Glomerular endothelial cell (primary cell): ENCODE data around the gene EZH2. TPM values are rescaled to one million over a fixed set of nuclear protein-coding genes. Genes with fewer than 3 reads are reported as not detected.

ENCODE experiments used
- DNase-seq: peaks from one replicate; pipeline ENCODE4 v3.0.0-alpha.2; 2011; ENCODE audit warnings: low read depth, low spot score; ENCODE audit errors: extremely low read depth
- total RNA-seq: library from RNA; depleted of rRNA; stranded (reverse); fragments of >200 nt; gene quantifications from 2 replicates; pipeline ENCODE4 v1.2.3, GENCODE V29; 2015

EZH2 gene
- total RNA-seq = 3.1 and 8.3 TPM in 2 replicates

- no peak for DNase-seq
Observed at GRCh38 chr7:148884049-148884298, at the start of gene EZH2. EZH2 (minus strand) TSS chr7:148884291; CDS start chr7:148847298, 36,993 bp downstream.

GRCh38 chr7:148931470-148931869 is 47.4 kb upstream of the EZH2 start:
- no peak for DNase-seq

GRCh38 chr7:148930335-148930734 is 46.2 kb upstream of the EZH2 start:
- DNase-seq = no peak

DNA sequence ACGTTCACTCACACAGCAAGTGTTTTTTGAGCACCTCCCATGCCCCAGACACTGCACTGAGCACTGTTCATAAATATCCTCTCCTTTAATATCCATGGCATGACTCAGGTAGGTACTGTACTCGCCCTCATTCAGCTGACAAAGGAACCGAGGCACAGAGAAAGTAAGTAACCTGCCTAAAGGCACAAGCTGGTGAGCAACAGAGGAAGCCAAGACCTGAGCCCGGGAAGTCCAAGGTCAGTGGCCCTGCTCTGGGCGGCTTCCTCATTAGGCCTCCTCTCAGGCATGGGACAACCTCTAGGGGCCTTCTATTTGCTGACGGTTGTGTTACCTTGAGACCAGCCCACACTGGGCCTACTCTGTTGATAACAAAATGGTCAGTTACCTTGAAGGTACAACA is 45.1 kb upstream of the EZH2 start:
- no peak for DNase-seq

DNA sequence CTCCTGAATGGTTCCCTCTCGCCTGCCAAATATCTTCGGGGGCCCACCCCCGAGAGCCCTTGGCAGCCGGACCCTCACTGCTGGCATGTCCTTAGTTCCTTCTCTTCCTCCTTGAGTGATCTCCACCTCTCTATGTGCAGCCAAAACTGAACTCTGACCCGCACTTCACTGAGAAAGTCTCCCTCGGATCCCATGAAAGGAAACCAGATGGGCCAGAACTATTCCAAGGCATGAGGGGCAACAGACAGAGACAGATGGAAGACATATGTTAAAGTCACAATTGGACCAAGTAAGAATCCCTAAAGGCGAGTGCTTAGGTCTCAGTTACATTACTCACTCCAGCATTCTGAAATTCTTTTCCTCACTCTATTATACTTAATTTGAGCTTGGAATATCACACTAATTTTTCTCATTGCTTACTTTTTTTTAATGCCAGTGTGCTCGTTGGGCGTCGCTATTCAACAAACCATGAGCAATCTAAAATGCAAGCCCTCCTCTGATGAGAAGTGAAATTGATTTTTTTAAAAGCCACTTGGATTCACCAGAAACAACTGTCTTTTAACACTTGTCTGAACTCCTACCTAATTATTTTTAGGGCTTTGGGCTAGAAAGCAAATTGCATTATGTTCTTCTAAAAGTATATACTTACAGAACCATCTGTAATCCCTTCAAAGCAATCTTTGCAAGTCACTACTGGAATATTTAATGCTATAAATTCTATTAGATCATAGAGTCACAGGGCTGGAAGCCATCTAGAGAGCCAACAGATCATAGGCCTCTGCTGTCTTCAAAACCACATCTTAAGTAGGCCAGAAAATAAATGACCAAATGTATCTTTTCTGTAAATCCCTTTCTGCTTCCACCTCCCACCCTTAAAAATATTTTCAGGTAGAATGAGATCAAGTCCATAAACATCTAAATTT is 43.3 kb upstream of the EZH2 start:
- DNase-seq = no peak

- DNase-seq = no peak
Observed at GRCh38 chr7:148925836-148926235, 41.7 kb upstream of the EZH2 start.

DNA sequence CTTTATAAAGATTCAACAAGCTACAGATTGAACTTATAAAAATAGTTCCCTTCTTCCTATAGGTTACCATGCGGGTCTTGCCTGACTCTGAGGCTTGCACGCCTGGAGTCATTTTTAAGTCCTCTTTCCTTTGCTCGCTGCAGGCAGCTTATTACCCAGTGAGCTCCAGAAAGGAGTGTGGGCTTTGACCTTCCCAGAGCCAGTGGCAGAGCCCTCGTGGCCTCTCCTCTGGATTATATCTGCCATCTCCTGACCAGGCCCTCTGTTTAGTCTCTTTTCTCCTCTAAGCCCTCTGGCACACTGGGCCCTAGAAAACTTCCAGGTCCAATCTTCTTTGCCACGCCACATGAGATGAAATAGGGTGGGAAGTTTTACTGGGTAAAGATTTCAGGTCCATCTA is 39.9 kb upstream of the EZH2 start:
- no peak for DNase-seq

GRCh38 chr7:148921806-148922205 is 37.7 kb upstream of the EZH2 start:
- DNase-seq = no peak

- no peak for DNase-seq
Observed at GRCh38 chr7:148921189-148921588, 37.1 kb upstream of the EZH2 start.

- no peak for DNase-seq
Observed at GRCh38 chr7:148919859-148920258, 35.8 kb upstream of the EZH2 start.

DNA sequence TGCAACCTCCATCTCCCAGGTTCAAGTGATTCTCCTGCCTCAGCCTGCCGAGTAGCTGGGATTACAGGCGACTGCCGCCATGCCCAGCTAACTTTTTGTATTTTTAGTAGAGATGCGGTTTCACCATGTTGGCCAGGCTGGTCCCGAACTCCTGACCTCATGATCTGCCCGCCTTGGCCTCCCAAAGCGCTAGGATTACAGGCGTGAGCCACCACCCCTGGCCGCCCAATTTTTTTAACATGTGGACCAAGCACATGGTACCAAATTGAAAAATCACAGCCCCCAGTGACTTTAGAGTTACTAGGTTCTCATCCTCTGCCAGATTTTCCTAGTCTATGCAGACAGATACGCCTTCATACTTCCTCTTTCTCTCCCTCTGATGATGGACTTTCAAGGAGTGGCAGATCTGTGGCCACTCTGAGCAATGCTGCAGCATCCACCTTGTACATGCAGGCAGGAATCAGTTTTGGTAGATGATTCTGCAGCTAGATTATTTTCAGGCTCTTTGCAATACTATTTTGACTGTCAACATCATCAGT is 34.0 kb upstream of the EZH2 start:
- no peak for DNase-seq

DNA sequence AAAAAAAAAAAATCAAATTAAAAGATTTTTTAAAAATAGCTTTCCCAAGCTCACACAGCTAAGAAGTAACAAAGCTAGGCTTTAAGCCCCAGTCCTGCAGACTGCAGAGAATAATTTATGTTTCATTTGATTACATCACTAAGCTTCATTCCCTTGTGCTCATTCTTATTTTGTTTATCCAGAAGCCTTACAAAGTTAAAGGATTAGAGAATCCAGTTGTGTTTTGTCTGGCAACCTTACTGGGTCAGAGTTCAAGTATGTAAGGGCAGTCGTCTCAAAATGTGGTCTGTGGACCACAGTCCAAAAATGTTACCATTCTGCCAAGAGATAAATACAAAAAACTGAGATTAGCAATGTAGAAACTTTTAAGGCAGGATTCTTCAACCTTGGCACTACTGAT is 32.1 kb upstream of the EZH2 start:
- DNase-seq = no peak

GRCh38 chr7:148915211-148915610 is 31.1 kb upstream of the EZH2 start:
- DNase-seq = no peak

DNA sequence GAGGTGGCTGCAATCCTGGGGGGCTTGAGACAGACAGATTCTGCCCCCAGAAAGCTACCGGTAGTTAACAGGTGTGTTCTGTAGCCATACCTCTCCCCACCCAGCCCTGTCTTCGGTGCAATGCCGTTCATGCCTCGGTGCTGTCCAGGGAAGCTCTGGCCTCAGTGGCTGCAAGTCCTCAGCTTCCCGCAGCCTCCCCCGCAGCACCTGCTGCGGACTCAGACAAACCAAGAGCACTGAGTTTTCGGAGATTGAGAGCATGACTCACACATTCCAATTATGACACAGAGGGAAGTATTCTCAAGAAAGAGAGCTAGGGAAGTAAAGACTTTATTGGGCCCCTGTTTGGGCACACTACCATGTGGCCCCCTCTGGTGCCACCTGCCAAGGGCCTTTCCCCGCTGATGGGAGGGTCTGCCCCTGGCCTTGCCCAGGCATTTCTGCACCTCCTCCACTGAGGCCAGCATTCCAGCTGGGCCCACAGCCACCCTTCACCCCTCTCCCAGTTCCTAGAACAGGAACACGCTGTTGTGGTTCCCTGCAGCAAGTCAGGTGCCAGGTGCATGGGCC is 30.2 kb upstream of the EZH2 start:
- DNase-seq = no peak

DNA sequence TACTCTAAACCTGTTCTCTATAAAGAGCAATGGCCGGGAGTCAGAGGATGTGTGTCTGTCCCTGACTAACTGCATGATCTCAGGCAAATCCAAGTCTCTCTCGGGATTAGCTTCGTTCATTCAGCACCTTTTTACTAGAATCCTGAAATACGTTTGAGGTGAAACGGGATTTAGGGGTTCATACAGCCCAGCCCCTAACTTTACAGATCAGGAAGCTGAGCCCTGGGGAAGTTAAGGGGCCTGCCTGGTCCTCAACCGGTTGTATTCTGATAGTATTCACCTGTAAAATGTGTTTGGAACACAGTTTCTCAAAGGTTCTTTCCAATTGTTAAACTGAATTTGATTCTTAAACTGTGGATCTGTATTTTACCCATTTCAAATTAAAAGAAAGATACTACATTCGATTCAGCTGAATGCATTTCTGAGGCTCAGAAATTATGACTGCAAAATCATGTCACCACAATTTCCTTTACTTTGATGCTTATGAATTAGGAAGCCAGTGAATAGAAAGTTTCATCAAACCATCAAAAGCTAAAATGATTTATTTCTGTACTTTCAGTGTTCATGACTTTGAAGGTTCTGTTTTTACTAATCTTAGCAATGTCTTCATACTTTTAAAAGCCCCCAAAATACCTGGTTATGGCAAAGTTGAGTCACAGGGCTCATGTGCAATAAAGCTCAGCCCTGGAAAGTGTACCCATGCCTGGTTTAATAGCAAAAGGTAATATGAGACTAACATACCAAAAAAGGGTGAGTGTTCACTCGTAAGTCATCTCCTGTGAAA is 28.9 kb upstream of the EZH2 start:
- DNase-seq = no peak

DNA sequence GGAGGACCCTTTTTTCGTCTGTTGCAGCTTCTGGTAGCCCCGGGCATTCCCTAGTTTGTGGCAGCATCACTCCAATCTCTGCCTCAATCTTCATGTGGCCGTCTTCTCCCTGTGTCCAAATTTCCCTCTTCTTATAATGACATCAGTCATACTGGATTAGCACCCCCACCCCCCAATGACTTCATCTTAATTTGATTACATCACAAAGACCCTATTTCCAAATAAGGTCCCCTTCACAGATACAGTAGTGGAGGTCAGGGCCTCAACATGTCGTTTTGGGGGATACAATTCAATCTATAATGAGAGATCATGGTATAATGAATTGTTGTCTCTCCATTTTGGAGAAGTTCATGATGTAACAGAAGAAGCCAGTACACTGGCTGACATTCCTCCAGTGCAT is 28.1 kb upstream of the EZH2 start:
- DNase-seq = no peak

GRCh38 chr7:148911626-148912025 is 27.5 kb upstream of the EZH2 start:
- DNase-seq = no peak

- DNase-seq = no peak
Observed at GRCh38 chr7:148909568-148909967, 25.5 kb upstream of the EZH2 start.

DNA sequence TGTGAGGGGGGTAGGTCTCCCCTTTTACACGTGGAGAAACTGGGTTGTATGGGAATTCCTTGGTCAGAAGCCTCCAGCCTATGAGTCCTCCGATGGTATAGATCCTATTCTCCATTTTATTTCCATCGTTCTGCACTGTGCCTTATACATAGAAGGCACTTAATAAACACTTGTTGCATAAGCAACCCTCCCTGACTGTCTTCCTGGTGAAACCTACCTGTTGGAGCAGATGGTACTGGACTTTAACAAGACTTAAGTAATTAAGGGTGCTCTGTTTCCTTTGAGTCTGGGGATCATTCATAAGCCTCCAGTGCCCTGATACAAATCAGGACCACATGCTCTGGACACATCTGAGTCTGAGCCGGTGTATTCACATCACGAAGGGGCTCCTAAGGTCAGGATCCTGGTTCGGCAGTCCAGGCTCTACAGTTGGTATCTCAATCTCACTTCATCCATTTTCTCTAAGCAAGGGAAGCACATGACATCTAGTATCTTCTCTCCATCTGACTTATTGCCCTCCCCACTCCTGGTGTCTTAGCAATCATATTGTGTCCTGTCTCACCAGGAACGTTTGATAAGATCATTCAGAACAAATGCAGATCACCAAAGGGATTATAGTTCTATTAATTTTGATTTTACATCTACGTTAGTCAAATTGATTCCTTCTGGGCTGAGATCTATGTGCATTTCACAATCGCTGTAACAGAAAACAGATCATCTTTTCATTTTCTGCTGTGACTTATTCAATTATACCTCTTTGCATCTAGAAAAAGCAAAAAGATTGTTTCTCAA is 22.8 kb upstream of the EZH2 start:
- DNase-seq = no peak

- DNase-seq = no peak
Observed at GRCh38 chr7:148905093-148905666, 21.1 kb upstream of the EZH2 start.
